Mesothelial cell of epicardium (in vitro differentiated cells): ENCODE measurements around the gene DBH. TPM values are rescaled to one million over a fixed set of nuclear protein-coding genes. Genes with fewer than 3 reads are reported as not detected.

Experiments used
- DNase-seq, 2 experiments: peaks; one replicate each; pipeline ENCODE4 v3.0.0; 2021; ENCODE audit warnings: low spot score in 2 of 2; ENCODE audit not compliant: unreplicated experiment in 2 of 2
- H3K27ac Mint-ChIP-seq: 2 replicates; pipeline ENCODE4 v1.8.0; 2021; ENCODE audit warnings: mixed read lengths
- H3K27me3 Mint-ChIP-seq: 2 replicates; pipeline ENCODE4 v1.8.0; 2021; ENCODE audit warnings: low read depth, mixed read lengths
- H3K36me3 Mint-ChIP-seq: 2 replicates; pipeline ENCODE4 v1.8.0; 2021; ENCODE audit warnings: mixed read lengths
- H3K4me1 Mint-ChIP-seq: 2 replicates; pipeline ENCODE4 v1.8.0; 2021; ENCODE audit warnings: mixed read lengths
- H3K4me3 Mint-ChIP-seq: 2 replicates; pipeline ENCODE4 v1.8.0; 2021; ENCODE audit warnings: mild to moderate bottlenecking, moderate library complexity, mixed read lengths
- H3K9me3 Mint-ChIP-seq: 2 replicates; pipeline ENCODE4 v1.8.0; 2021; ENCODE audit warnings: mixed read lengths
- CTCF ChIP-seq: fragments of 200-600 bp; sonication (generic); IDR thresholded peaks from one replicate; pipeline ENCODE4 v1.5.0; 2021; ENCODE audit warnings: antibody characterized with exemption; ENCODE audit not compliant: unreplicated experiment
- total RNA-seq: library from RNA; stranded (reverse); gene quantifications from 3 replicates; pipeline ENCODE4 v1.2.1, GENCODE V29; 2021

The DBH gene
- total RNA-seq, 1 donor from 2014 or later, result not detected

DNA sequence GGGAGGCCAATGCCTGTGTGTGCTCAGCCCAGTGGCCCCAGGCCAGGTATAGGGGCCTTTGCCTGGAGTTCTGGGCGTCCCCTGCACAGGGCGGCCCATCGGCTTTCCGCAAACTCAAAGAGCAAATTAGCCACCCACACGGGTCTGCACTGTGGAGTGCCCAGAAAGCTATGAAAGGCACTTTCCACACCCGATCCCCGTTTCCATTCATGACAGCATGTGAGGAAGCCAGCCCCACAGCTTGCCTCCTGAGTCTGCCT lies 5.2 kb downstream of the DBH start:
- H3K4me1 Mint-ChIP-seq, result no peaks in the 10 kb centered on the region
- H3K36me3 Mint-ChIP-seq, result no peaks in the 10 kb centered on the region
- no peak for DNase-seq
- no peak for TF ChIP-seq CTCF
- no peak overlapping the region for H3K27ac Mint-ChIP-seq
- H3K4me3 Mint-ChIP-seq, result no peak overlapping the region
- no peaks in the 10 kb centered on the region for H3K9me3 Mint-ChIP-seq
- H3K27me3 Mint-ChIP-seq, result peaks cover 17% of the 10 kb centered on the region

DNA sequence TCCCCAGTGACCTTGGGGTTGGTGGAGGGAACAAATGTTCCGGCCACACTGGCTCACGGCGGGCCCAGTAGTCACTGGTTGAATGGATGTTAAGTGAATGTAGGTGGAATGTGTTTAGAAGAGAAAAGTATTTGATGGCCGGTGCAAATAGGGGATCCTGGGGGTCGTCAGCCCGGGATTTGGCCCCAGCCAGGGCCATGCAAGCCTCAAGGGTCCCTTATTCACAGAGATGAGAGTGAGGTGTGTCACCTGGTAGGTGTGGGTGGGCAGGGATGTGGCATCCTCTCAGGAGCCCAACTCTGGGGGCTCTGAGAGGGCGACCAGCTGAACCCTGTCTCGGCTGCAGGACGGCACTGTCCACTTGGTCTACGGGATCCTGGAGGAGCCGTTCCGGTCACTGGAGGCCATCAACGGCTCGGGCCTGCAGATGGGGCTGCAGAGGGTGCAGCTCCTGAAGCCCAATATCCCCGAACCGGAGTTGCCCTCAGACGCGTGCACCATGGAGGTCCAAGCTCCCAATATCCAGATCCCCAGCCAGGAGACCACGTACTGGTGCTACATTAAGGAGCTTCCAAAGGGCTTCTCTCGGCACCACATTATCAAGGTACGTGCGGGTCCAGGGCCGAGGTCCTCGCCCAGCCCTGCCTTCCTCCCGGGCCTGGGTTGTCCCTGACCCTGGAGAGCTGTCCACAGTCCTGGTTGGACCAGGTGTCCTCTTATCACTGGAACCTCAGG lies 5.9 kb downstream of the DBH start:
- peaks cover 13% of the 10 kb centered on the region for H3K27me3 Mint-ChIP-seq
- H3K4me3 Mint-ChIP-seq, result no peak overlapping the region
- no peak for DNase-seq
- no peak for TF ChIP-seq CTCF
- H3K27ac Mint-ChIP-seq, result no peak overlapping the region
- H3K4me1 Mint-ChIP-seq, result no peaks in the 10 kb centered on the region
- no peaks in the 10 kb centered on the region for H3K36me3 Mint-ChIP-seq
- no peaks in the 10 kb centered on the region for H3K9me3 Mint-ChIP-seq

GRCh38 chr9:133642708-133643361 lies 6.7 kb downstream of the DBH start:
- no peak for DNase-seq
- Mint-ChIP-seq H3K4me1 (no peaks in the 10 kb centered on the region), H3K4me3 (no peak overlapping the region), H3K36me3 (no peaks in the 10 kb centered on the region), H3K9me3 (no peaks in the 10 kb centered on the region), H3K27me3 (peaks cover 13% of the 10 kb centered on the region), H3K27ac (no peak overlapping the region)
- TF ChIP-seq CTCF, result no peak

- no peak for TF ChIP-seq CTCF
- Mint-ChIP-seq H3K27me3 (peaks cover 13% of the 10 kb centered on the region), H3K4me3 (no peak overlapping the region), H3K4me1 (no peaks in the 10 kb centered on the region), H3K9me3 (no peaks in the 10 kb centered on the region), H3K27ac (no peak overlapping the region), H3K36me3 (no peaks in the 10 kb centered on the region)
- no peak for DNase-seq
These were observed 7.2 kb downstream of the DBH start for GRCh38 chr9:133643362-133643755.

DNA sequence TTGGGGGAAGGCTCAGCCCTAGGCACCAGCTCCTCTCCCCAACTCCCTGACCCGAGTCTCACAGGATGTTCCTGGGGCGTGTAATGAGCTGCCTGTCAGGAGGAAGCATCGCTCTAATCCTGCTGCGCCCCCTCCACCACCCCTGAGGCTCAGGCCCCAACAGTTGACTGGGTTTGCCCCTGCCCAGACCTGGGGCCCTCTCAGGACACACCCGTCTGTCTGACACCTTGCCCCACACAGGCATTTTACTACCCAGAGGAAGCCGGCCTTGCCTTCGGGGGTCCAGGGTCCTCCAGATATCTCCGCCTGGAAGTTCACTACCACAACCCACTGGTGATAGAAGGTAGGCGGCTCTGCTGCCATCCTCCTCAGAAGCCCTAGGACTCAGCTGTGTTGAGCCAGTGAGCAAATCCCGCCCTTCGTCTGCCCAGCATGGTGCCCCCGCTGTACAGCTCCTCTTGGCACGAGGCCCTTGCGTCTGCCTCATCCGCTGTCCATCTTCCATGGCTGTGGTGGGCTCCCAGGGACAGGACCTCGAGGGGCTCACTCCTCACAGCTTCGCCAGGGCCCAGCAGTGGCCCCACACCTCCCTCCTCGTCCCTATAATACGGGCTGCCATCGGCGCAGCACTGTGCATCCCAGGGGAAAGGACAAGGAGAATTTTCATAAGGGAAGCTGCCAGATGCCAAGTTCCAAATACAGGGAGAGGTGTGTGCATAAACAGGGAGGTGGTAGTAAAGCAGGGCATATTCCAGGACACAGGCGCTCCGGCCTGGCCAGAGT lies 8.0 kb downstream of the DBH start:
- DNase-seq, result no peak
- peaks cover 11% of the 10 kb centered on the region for H3K27me3 Mint-ChIP-seq
- no peaks in the 10 kb centered on the region for H3K9me3 Mint-ChIP-seq
- no peak overlapping the region for H3K4me3 Mint-ChIP-seq
- no peaks in the 10 kb centered on the region for H3K36me3 Mint-ChIP-seq
- H3K27ac Mint-ChIP-seq, result no peak overlapping the region
- no peak for TF ChIP-seq CTCF
- no peaks in the 10 kb centered on the region for H3K4me1 Mint-ChIP-seq
